Medulla oblongata (tissue), 1 donor: ENCODE measurements around the gene NSUN2.
A peak's percentile ranks its signal among the peaks of the same experiment; 100 is the strongest.

Experiments used
- DNase-seq: peaks from one replicate; pipeline ENCODE4 v3.0.0-alpha.2; 2015; ENCODE audit errors: extremely low spot score

NSUN2 gene

DNA sequence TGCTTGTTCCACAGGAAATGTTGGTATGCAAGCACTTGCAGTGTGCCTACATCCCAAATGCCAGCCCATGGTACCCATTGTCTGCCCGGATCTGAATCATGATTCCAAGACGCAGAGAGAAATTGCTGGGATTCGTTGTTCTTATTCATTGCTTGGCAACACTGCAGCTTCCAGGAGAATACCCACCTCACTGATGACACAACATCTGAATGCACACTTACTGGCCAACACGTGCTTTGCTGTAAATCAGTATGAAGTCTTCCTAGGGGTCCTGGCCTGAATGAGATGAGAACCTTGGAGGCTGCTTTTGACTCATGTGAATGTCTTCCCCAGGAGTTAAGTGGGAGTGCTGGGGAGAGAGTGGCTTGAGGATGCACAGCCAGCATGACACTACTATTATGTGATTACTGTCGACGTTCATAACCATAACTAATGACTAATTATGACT, 12.0 kb upstream of the NSUN2 start:
- DNase-seq, result no peak

GRCh38 chr5:6642655-6643054, 9.8 kb upstream of the NSUN2 start:
- DNase-seq, result no peak

- DNase-seq, result no peak
Observed at GRCh38 chr5:6638236-6638635, 5.4 kb upstream of the NSUN2 start.

DNA sequence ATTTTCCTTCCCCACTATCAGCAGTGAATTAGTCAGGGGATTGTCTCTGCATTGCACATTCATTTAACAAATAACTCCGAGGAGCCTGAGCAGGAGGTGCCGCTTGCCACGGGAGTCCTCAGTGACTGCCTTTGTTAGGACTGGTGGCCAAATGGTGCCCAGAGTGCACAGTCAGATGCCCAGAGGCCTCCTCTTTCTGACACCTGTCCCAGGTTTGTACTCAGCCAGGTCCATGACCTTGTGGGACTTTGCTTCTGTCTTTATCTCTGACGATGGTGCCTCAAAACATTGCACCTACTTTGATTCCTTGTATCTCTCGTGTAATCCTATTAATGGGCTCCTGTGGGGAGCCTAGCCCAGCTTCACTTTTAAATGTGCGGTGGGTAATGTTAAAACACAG, 4.7 kb upstream of the NSUN2 start:
- no peak for DNase-seq

- DNase-seq, result no peak
Observed at GRCh38 chr5:6637022-6637421, 4.2 kb upstream of the NSUN2 start.

- no peak for DNase-seq
Observed at GRCh38 chr5:6636293-6636692, 3.4 kb upstream of the NSUN2 start.

- DNase-seq, result no peak
Observed at GRCh38 chr5:6634788-6635430, 2.1 kb upstream of the NSUN2 start.

DNA sequence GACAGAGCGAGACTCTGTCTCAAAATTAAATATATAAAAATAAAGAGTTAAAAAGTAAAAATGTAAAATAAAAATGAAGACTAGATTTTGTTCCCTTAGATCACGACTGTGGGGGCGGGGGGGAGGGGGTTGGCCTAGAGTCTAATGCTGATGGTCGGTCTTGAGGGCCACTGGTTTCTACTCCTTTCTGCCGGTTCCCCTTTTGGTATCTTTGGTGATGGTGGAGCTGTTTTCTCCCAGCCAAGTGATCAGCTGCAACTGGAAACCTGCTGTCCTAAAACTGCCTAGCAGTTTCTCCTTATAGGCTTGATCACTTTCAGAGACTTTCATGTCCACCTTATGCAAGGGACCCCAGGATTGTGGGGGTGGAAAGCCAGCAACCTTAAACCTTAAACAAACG, 1.5 kb upstream of the NSUN2 start:
- DNase-seq, result peak; percentile 12

DNA sequence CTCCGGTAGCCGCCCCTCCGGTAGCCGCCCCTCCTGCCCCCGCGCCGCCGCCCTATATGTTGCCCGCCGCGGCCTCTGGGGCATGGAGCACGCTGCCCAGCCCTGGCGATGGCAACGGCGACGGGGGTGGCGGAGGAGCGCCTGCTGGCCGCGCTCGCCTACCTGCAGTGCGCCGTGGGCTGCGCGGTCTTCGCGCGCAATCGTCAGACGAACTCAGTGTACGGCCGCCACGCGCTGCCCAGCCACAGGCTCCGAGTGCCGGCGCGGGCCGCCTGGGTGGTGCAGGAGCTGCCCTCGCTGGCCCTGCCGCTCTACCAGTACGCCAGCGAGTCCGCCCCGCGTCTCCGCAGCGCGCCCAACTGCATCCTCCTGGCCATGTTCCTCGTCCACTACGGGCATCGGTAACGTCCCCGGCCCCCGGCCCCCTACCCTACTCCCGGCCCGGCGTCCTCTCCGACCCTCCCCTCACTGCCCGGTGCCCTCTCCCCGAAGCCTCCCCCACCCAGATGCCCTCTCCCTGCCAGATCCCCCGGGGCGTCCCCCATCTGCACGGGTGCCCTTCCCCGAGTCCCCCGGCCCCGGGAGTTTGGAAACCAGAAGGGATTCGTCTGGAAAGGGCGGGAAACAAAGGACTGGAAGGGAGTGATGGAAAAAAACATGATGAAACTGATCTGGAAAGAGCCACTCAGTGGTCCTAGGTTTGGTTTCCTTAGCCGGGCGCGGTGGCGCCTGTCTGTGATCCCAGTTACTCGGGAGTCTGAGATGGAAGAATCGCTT, 813 bp upstream of the NSUN2 start:
- DNase-seq, result peak; percentile 8

DNA sequence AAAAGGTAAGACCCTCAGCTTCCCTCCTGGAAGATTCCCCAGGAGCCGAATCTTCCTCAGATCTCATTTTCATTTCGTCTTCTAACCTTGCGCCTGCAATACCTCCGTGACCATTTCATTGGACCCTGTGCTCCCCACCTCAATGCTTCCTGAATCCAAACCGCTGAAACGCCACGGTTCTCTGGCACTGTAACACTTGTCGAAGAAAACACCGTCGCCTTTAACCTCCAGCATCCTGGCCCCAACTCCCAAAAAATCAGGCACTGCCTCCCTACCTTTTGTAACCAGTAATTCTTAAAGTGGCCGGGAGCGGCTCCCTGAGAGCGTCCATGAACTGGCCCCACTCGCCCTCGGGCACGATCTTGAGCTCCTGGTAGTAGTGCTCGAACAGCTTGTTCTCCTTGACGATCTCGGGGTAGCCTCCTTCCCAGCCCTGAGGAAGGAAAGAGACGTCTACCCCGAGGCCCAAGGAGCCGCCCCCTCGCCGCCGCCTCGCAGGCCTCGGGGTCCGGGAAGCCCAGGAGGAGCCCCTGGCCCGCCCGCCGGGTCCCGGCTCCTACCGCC, 438 bp downstream of the NSUN2 start:
- peak; percentile 20 for DNase-seq

- no peak for DNase-seq
Observed at GRCh38 chr5:6631441-6631840, 1.4 kb downstream of the NSUN2 start.

GRCh38 chr5:6626508-6626907, 6.3 kb downstream of the NSUN2 start:
- DNase-seq, result no peak

DNA sequence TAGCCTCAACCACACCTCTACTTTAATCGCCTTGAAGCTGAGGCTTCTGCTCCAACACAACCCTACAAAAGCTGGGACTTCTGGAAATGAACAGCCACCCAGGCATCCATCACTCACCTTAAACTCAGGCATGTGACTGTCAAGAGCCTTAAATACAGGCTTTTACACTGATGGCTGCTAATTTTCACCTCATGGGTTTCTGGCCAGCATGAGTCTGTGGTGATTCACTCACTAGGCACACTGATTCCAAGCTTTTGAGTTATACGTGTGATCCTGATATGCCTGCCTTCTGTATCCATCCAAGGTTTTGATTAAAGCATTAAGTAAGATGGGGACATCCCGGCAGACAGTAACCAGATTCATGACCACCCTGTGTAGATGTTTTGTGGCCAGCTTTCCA, 8.9 kb downstream of the NSUN2 start:
- DNase-seq, result no peak

DNA sequence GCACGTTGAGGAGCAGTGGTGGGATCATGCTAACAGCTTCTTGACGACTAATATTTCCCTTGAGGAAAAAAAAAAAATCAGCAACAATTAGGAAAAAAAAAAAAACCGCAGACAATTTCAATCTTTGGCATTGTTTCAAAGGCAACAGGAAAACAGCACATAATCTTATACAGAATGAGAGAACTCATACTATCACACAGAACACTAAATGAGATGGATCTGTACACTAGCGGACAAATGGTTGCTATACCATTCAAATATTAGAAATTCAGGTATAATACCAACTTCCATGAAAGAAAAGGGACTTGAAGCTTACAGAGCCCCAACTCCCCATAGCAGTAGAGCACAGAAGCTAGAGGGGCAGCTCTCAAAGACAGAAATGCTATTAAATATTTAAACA, 9.6 kb downstream of the NSUN2 start:
- no peak for DNase-seq

DNA sequence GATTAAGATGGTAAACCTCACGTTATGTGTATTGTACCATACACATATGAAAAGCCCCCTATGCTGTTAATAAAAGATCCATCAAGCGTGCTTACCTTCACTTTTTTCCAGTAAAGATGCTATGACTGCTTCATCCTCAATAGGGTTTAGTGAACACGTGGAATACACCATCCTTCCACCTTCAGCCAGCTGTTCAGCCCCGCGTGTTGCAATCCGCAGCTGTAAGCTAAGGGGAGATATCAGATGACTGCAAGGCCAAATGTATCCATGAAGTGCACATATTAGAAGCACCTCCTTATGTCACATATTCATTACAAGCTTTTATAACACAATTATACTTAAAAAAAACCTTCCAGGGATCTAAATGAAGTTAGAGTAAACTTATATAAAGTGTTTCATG, 16.2 kb downstream of the NSUN2 start:
- DNase-seq, result no peak

DNA sequence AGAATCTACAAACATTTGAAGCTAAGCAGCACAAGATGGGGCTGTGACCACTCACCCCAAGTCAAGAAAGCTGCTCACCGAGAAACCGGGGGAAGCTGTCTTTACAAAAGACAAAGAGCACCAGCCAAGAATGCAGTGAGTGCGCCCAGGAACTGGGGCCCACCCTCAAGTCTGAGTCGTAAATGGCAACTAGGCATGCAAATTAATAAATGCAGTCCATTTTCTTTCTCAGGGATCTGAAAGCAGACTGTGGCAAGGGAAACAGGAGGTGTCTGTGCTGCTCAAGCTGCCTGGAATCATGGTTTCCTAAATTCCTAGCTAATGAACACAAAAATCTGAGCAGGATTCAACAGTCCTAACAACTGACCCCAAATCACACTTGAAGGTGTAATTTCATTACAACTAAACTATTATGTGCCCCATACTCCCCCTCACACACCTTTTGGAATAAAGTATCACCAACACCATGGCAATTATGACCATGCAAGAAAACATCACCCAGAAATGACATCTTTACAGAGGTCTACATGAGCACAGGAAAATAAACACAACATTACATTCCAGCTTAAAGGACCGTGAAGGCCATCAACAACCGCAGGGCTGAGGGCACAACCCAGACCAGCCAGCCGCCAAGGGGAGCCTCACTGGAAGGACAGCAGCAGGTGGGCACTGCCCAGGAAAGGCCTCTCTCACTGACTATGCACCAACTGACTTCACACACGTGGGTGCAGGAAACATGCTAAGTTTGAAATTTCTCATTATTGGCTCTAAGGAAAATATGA, 17.6 kb downstream of the NSUN2 start:
- DNase-seq, result no peak

- no peak for DNase-seq
Observed at GRCh38 chr5:6611334-6612256, 21.2 kb downstream of the NSUN2 start.

GRCh38 chr5:6608016-6608415, 24.8 kb downstream of the NSUN2 start:
- DNase-seq, result no peak

- no peak for DNase-seq
Observed at GRCh38 chr5:6607559-6607936, 25.3 kb downstream of the NSUN2 start.

DNA sequence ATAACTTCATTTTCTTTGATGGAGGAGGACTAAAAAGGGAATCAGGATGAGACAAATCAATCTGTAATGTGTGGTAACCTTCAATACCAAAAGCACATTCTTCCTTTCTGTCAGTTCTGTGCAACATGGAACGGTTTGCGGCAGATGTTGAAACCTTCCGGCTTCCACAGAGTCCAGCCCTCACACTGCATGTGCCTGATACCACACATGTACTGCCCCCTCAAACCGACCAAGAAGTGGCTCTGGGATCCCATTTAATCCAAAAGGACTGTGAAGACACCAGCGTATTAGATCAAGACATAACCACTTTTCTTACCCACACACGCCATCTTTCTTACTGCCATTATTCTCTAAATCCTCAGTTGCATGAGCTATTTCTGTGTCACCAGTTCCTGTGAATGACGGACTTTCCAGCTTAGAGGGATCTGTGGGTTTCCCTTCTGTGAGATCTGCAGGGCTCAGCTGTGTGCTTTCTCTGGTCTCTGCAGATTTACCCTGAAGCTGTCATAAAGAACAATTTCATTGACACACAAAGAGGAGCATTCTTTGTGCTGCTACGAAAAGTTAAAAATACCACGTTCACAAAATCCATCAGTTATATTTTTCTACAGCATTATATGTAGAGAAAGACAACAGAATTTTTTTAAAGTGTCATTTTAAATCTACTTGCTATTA, 25.8 kb downstream of the NSUN2 start:
- no peak for DNase-seq

- no peak for DNase-seq
Observed at GRCh38 chr5:6604946-6605345, 27.9 kb downstream of the NSUN2 start.
